GM21526 (cell line): ENCODE results near the gene CACNA1G.

Experiments
- ATAC-seq: cut with Tn5 transposase; IDR thresholded peaks from one replicate; pipeline ENCODE4 v1.9.1; 2021; ENCODE audit warnings: moderate library complexity; ENCODE audit not compliant: unreplicated experiment, low FRiP score

CACNA1G gene

DNA sequence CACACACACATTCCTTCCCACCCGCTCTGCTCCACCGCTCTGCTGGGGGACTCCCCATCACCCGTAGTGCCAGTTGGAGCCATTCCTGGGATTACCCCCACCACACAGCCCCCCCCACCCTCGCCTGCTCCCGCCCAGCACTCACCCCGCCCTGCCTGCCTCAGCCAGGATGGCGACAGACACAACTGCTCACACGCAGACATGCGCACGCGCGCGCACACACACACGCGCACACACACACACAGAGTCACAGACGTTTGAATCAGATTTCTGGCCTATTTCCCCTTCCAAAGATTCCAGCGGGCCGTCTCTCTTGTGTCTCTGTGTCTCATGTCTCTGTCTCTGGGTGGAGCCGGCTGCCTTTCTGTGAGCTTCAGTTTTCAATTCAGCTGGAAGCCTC lies 4.4 kb downstream of the CACNA1G start:
- ATAC-seq = no peak

- ATAC-seq = no peak
These were observed 5.2 kb downstream of the CACNA1G start for GRCh38 chr17:50565402-50566350.

DNA sequence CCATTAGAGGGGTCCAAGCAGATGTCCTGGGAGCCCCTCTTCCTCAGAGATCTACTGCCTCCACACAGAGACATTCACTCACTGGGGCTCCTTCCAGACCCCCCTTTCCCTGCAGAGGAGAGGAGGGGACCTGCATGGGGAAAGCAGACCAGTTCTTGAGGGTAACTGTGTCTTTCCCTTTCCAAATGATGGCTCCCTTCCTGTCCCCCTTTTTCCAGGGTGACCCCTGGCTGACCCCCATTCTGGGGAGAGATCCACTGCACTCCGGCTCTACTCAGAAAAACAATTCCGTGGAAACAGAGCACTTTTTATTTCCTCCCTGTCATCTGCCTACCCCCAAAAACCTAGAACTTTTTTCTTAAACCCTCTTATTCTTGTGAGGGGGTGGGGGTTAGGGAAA lies 6.4 kb downstream of the CACNA1G start:
- ATAC-seq = no peak

GRCh38 chr17:50568659-50569058 lies 8.1 kb downstream of the CACNA1G start:
- no peak for ATAC-seq

DNA sequence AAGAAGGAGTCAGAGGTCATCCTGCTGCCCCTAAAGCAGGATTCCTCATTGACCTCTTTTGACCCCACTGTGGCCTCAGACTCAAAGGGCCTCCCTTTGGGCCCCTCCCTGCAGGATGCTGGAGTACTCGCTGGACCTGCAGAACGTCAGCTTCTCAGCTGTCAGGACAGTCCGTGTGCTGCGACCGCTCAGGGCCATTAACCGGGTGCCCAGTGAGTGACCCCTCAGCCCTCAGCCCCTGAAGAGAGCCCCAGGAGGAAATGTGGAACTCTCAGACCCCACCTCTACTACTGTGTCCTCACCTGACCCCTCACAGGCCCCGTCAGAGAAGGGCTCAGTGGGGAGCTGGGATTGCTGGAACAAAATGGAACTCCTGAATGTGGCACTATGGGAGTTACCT lies 9.1 kb downstream of the CACNA1G start:
- ATAC-seq = no peak

- no peak for ATAC-seq
These were observed 9.5 kb downstream of the CACNA1G start for GRCh38 chr17:50570032-50570431.

- ATAC-seq = no peak
These were observed 10.0 kb downstream of the CACNA1G start for GRCh38 chr17:50570528-50570927.

- no peak for ATAC-seq
These were observed 11.2 kb downstream of the CACNA1G start for GRCh38 chr17:50571681-50572080.

- ATAC-seq = no peak
These were observed 12.0 kb downstream of the CACNA1G start for GRCh38 chr17:50572541-50572940.

- no peak for ATAC-seq
These were observed 13.5 kb downstream of the CACNA1G start for GRCh38 chr17:50573866-50574611.

GRCh38 chr17:50575581-50576210 lies 15.2 kb downstream of the CACNA1G start:
- ATAC-seq = no peak

GRCh38 chr17:50576864-50577263 lies 16.3 kb downstream of the CACNA1G start:
- ATAC-seq = no peak

- ATAC-seq = no peak
These were observed 17.0 kb downstream of the CACNA1G start for GRCh38 chr17:50577451-50577954.

DNA sequence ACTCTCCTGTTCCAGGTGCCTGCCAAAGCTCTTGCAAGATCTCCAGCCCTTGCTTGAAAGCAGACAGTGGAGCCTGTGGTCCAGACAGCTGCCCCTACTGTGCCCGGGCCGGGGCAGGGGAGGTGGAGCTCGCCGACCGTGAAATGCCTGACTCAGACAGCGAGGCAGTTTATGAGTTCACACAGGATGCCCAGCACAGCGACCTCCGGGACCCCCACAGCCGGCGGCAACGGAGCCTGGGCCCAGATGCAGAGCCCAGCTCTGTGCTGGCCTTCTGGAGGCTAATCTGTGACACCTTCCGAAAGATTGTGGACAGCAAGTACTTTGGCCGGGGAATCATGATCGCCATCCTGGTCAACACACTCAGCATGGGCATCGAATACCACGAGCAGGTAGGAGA lies 17.7 kb downstream of the CACNA1G start:
- ATAC-seq = no peak

- no peak for ATAC-seq
These were observed 18.9 kb downstream of the CACNA1G start for GRCh38 chr17:50579399-50579798.

DNA sequence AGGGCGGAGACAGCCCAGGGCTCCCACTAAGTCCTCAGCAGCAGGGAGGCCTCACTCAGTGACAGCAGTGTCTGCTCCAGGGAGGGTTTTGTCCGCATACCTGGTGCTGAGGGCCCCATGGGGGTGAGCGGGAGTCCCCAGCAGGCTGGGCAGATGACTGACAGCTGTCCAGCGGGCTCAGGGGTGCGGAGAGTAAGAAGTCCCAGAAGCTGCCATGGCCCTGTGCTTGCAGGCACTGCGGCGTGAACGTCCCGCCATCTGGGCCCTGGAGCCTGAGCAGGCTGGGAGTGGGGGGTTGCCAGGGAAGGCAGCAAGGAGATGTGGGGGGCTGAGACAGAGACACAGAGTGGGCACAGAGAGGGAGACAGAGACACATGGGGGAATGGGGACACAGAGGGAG lies 20.1 kb downstream of the CACNA1G start:
- no peak for ATAC-seq

DNA sequence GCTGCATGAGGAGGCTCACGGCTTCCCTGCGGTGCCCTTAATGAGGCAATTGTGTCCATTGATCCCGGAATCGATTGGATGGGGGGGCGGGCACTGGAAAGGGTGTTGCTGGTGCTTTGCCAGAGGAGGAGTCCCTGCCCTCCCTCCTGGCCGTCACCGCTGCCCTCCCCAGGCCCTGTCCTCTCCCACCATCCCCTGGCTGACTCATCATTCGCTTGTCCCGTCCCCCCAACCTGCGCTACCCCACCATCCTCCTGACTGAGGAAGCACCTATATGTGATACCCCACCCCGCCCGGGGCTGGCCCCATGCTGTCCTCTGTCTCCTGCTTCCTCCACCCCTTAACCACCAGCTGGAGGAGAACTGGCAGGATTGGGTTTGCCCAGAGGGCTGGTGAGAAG lies 20.8 kb downstream of the CACNA1G start:
- no peak for ATAC-seq

GRCh38 chr17:50582741-50583140 lies 22.2 kb downstream of the CACNA1G start:
- no peak for ATAC-seq

GRCh38 chr17:50583641-50584040 lies 23.1 kb downstream of the CACNA1G start:
- no peak for ATAC-seq

DNA sequence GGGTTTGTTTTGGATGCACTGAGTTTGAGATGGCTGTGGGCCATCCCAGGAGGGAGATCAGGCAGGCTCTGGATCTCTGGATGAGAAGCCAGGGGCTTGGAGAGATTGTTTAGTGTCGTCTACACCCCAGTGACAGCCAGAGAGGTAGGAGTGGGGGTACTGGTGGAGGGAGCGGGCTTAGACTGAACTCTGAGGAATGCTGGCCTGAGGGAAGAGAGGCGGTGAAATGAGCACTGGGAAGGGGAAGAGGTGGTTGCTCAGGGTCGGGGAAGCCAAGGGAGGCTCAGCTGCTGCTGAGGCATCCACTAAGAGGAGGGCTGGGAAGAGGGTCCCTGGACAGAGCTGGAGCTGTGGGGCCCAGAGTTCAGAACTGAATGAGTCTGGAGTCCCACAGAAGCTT lies 23.6 kb downstream of the CACNA1G start:
- ATAC-seq = no peak

DNA sequence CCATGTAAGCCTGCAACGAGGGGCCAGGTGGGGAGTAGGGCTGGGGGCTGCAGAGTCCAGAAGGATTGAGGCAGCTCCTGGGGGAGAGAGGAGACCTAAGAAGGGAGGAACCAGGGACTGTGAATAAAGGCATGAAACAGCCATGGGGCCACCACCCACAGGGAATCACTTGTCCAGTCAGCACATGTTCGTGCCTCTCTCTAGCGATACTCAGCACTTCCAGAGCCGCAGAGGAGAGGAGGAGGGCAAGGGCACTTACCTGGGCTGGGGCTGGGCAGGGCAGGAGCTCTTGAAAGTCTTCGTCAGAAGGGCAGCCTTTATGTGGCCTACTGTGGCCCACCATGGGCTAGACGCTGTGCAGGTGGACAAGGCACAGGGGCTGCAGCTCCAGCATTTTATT lies 24.2 kb downstream of the CACNA1G start:
- no peak for ATAC-seq
